RCC 7860 (cell line): ENCODE results near the gene VWA8.
"Not testable (repeated sequence)": the region's sequence is repeated elsewhere in the genome, so short reads cannot be mapped to it uniquely, and the experiment has no call there.

Source experiments
- DNase-seq: peaks from one replicate; pipeline ENCODE4 v3.0.0-alpha.2; 2015; ENCODE audit warnings: low spot score
- FAIRE-seq: peaks from 2 replicates; lab custom pipeline; 2012; peaks lifted over from hg19 to GRCh38; lab: Jason Lieb, UNC

VWA8 gene

DNA sequence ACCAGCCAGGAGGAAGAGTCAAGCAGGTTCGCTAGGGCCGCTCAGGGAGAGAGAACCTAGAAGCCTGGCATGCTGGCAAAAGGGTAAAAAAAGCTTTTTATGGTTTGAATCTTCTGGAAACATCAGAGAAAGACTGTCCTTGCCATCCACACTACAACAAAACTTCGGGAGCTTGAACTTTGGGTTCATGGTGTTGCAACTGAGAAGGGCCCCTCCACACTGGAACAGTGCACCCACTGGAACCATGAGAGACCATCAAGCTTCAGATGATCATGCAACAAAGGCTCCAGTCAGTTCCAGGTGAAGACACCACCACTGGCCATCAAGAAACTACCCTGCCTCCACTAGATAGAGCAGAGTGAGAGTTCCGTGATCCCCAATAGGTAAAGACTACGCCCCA lies 333.5 kb downstream of the VWA8 start:
- no peak for DNase-seq
- no peak for FAIRE-seq

DNA sequence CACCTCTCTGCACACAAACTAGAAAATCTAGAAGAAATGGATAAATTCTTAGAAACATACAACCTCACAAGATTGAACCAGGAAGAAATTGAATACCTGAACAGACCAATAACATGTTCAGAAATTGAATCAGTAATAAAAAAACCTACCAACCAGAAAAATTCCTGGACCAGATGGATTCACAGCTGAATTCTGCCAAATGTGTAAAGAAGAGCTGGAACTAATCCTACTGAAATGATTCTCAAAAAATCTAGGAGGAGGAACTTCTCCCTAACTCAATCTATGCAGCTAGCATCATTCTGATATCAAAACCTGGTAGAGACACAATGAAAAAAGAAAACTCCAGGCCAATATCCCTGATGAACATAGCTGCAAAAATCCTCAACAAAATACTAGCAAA lies 336.9 kb downstream of the VWA8 start:
- no peak for DNase-seq
- no peak for FAIRE-seq

GRCh38 chr13:41622432-41623429 lies 338.2 kb downstream of the VWA8 start:
- DNase-seq (no peak), FAIRE-seq (no peak)

- DNase-seq (no peak), FAIRE-seq (no peak)
Observed at GRCh38 chr13:41621716-41622431, 339.0 kb downstream of the VWA8 start.

DNA sequence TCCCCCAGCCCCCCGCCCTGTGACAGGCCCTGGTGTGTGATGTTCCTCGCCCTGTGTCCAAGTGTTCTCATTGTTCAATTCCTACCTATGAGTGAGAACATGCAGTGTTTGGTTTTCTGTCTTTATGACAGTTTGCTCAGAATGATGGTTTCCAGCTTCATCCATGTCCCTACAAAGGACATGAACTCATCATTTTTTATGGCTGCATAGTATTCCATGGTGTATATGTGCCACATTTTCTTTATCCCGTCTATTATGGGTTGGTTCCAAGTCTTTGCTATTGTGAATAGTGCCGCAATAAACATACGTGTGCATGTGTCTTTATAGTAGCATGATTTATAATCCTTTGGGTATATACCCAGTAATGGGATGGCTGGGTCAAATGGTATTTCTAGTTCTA lies 343.3 kb downstream of the VWA8 start:
- not testable (repeated sequence) for FAIRE-seq, DNase-seq

DNA sequence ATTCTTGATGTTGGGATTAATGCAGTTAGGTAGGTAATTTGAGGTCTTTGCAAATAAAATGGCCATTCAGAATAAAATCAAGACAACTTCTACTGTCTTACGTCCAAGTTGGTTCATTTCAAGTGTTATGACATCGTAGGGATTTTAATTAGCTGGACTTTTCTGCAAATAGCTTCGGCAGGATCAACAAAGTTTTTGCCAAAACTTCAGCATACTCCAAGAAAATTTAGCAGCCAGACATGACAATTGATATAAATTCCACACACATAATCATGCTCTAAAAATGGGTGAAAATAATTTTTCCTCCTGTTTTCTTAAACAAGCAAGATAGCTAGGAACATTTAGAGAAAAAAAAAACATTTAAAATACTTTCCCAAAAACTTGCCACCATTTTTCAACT lies 344.8 kb downstream of the VWA8 start:
- DNase-seq (no peak), FAIRE-seq (no peak)

DNA sequence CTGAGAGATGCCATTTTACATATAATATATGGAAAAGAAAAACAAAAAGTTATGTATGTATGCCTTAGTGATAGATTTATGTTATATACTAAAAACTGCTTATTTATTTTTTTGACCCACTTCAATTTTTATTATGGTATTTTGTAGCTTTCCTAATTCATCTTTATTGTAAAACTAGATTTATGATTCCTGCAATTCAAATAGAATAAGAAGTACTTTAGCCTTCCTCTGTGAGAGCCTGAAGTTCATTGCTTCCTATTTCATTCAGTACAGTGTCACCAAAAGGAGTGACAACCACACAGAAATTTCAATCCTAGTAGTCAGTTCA lies 345.4 kb downstream of the VWA8 start:
- DNase-seq (no peak), FAIRE-seq (no peak)

GRCh38 chr13:41614671-41615527 lies 346.0 kb downstream of the VWA8 start:
- FAIRE-seq (no peak), DNase-seq (no peak)

DNA sequence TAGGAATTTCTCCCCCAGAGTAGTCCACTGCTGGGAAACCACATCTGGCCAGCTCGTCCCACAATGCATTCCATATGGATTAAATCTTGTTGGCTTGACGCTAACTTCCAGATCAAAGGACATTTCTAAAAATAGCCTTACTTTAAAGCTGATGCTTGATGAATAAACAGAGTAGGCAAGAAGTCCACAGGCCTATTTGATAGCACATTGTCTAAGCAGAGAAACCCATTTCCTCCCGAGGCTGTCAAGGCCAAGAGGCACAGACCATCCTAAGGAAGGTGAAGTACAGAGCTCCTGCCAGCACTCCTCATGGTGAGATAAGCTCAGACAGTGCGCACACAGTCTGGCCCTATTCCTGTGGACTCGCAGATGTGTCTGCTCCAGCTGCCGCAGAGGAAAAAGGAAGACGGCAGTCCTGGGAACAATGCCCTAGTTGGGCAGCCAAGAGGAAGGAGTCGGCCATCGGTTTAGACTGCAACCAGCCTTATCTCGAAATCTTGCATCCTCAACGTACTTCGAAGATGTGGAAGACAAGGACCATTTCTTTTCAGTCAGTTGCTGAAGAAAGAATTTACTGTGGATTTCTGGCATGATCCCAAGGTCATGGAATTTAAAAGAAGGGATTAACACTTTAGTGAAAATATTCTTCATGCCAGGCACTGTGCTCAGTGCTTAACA lies 346.8 kb downstream of the VWA8 start:
- DNase-seq: no peak
- no peak for FAIRE-seq

DNA sequence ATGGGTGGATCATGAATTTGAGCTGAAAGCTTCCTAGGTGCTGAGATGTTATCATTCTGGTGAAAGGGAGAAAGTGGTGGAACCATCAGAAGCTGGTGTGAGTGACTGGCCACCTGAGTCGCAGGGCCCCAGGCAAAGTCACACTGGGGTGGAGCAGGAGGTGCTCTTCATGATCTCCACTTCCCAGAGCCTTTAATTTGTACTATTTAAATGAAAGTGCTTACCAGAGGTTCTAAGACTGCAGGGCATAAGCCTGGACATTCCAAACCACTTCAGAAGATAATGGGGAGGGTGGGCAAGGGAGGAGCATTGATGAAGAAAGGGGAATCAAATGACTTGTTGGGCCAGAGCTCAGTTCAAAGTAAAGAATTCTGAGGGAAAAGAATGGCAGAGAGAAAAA lies 347.4 kb downstream of the VWA8 start:
- FAIRE-seq: no peak
- DNase-seq: no peak

GRCh38 chr13:41611385-41611784 lies 349.5 kb downstream of the VWA8 start:
- DNase-seq (no peak), FAIRE-seq (no peak)

DNA sequence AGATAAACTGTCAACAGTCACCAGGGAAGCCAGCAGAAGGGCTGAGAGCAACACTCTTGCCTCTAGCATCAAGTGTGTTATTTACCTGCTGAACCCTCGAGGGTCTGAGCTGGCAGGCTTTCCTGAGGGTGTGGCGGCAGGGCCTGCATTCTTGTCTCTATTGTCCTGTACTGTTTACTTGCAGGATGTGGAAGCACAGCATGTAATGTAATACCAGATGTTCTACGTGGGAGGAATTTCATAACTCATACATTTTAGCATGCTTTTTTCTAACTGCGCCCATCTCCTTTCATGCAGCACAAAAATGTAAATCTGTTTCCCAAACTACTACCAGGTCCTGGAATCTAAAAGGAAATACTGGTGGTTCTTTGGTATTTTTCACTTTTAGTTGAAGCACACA lies 350.5 kb downstream of the VWA8 start:
- FAIRE-seq (no peak), DNase-seq (no peak)

GRCh38 chr13:41609828-41610227 lies 351.1 kb downstream of the VWA8 start:
- DNase-seq (no peak), FAIRE-seq (no peak)

DNA sequence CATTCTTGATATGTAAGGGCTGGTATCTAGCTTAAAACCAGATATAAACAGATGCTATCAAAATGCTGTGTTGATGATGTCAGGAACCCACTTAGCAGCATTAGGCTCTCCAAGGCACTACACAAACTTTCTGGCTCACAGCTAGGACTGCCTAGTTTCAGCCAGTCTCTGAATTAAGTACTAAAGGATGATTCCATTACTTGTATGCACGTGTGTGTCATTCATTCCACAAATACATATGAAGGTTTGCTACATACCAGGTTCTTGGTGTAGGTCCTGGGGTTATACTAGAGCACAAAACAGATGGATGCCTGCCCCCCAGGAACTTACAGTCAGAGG lies 352.1 kb downstream of the VWA8 start:
- FAIRE-seq (no peak), DNase-seq (no peak)

DNA sequence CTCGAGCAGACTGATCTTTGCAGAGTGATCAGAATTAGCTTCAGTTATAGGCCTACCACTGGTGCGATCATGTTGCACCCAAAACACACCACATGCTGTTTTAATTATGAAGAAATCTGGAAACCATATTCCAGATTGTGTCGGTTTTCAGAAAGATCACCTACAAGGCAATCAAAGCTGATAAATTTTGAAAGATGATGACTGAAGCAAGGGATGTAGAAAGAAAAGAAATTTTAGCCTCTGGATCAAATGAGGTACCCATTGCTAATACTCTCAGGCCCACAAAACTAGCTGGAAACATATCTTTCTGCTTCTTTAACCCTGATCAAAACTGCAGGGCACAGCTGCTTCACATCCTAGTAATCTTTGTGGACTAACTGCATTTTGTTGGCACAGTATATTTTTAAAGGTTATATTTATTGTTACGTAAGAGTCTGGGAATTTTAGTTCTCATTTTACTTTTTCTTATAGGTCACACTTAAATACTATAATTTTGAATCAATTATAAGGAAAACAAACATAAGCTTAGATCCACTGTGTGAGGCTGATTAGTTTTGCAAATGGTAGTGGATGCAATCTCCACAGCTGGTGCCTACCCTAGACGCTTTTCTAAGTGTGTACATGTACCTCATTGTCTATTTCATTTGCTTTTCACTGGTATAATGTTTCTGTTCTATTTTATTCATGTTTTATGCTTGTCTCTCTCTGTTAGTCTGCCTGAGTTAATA lies 352.6 kb downstream of the VWA8 start:
- no peak for DNase-seq
- no peak for FAIRE-seq

GRCh38 chr13:41606646-41607045 lies 354.3 kb downstream of the VWA8 start:
- FAIRE-seq: no peak
- no peak for DNase-seq

GRCh38 chr13:41605319-41606285 lies 355.3 kb downstream of the VWA8 start:
- no peak for FAIRE-seq
- DNase-seq: no peak

DNA sequence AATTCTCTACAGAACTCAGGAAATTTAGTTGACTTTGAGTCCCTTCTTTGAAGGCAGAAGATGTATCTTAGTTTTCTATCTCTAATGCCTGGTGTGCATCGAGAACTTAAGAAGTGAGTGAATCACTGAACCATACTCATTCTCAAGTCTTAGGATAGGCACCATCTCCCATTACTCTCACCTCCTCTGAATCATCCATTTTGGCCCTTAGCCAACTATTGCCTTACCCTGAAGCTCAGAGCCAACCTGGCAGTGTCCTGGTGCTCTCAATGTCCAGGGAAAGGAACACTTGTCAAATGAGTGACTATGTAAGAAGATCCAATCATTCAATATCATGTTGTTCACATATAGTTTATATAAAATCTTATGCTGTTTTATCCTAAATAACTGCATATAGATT lies 357.0 kb downstream of the VWA8 start:
- peak; percentile 83 for FAIRE-seq
- peak; percentile 72 for DNase-seq
